ENCODE measurements around the gene SPECC1.
"Not testable (repeated sequence)": the region's sequence is repeated elsewhere in the genome, so short reads cannot be mapped to it uniquely, and the experiment has no call there.

GRCh38 chr17:20037286-20037685, 28.1 kb downstream of the SPECC1 start:
- not testable (repeated sequence) for TF ChIP-seq CTCF, POLR2A (IDR thresholded peaks at IDR 0.05)
